Ovary (tissue), 3 donors: ENCODE measurements around the gene EIF6.

Experiments used
- CTCF ChIP-seq, 3 donors: fragments of 450-650 bp in 2 of 3; fragments of 200-600 bp in 1 of 3; IDR thresholded peaks; one replicate each; pipeline versions ENCODE4 v1.5.1 to v1.8.0; 2016 to 2022; ENCODE audit warnings: antibody characterized with exemption in 3 of 3, mild to moderate bottlenecking in 1 of 3
- POLR2A ChIP-seq: fragments of 450-650 bp; IDR thresholded peaks from one replicate; pipeline ENCODE4 v1.6.1; 2017; ENCODE audit warnings: antibody characterized with exemption, mild to moderate bottlenecking, moderate library complexity
- donor health status: DM: no; HTN: no; CAD: no.

DNA sequence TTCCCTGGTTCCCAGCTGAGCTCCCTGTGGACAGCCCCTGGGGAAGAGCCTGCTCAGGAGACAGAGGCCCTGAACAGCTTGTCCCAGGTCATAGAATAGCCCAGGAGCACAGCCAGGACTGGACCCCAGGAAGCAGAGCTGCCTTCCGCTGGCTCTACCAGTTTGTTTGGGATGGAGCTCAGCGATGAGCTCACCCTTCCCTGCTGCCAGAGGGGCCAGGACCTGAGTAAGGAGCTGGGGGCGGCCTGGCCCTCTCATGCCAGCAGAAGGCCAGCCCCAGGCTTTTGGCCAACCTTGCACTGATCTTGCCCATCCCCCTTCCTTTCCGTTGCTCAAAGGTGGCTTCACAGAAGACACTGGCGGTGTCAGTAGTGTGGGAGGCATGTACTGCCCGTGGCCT, 24.1 kb downstream of the EIF6 start:
- TF ChIP-seq POLR2A (no peak), CTCF (IDR thresholded peaks at IDR 0.05) (no peak)
